Left forelimb (tissue), 1 donor: ENCODE data around the gene LIN54.
"Not testable (repeated sequence)": the region's sequence is repeated elsewhere in the genome, so short reads cannot be mapped to it uniquely, and the experiment has no call there.

Experiments used
- DNase-seq: peaks from one replicate; pipeline ENCODE4 v3.0.0-alpha.2; 2018; ENCODE audit warnings: low spot score

Gene LIN54

GRCh38 chr4:82939414-82939813, 71.2 kb downstream of the LIN54 start:
- no peak for DNase-seq

GRCh38 chr4:82934441-82934840, 76.2 kb downstream of the LIN54 start:
- no peak for DNase-seq

GRCh38 chr4:82930848-82931755, 79.5 kb downstream of the LIN54 start:
- DNase-seq, result no peak

- DNase-seq, result no peak
These were observed 88.8 kb downstream of the LIN54 start for GRCh38 chr4:82921795-82922194.

- no peak for DNase-seq
These were observed 91.2 kb downstream of the LIN54 start for GRCh38 chr4:82919386-82919785.

- DNase-seq, result no peak
These were observed 92.5 kb downstream of the LIN54 start for GRCh38 chr4:82918091-82918490.

GRCh38 chr4:82913968-82914367, 96.7 kb downstream of the LIN54 start:
- not testable (repeated sequence) for DNase-seq

- DNase-seq, result no peak
These were observed 97.3 kb downstream of the LIN54 start for GRCh38 chr4:82913305-82913704.

GRCh38 chr4:82909326-82909725, 101.3 kb downstream of the LIN54 start:
- no peak for DNase-seq

- DNase-seq, result no peak
These were observed 104.2 kb downstream of the LIN54 start for GRCh38 chr4:82906469-82906868.

GRCh38 chr4:82905205-82905604, 105.4 kb downstream of the LIN54 start:
- no peak for DNase-seq

- no peak for DNase-seq
These were observed 106.9 kb downstream of the LIN54 start for GRCh38 chr4:82903737-82904136.

- DNase-seq, result no peak
These were observed 109.4 kb downstream of the LIN54 start for GRCh38 chr4:82901183-82901718.

- peak; percentile 98 for DNase-seq
These were observed 110.0 kb downstream of the LIN54 start, which contains the start of gene THAP9 for GRCh38 chr4:82900411-82901182. TSS of gene THAP9 (plus strand) at chr4:82900735. CDS start at chr4:82900803, 68 bp downstream.

GRCh38 chr4:82900066-82900410, 110.6 kb downstream of the LIN54 start:
- DNase-seq, result no peak

GRCh38 chr4:82899374-82900065, 111.1 kb downstream of the LIN54 start:
- no peak for DNase-seq

- no peak for DNase-seq
These were observed 112.0 kb downstream of the LIN54 start for GRCh38 chr4:82898322-82899243.

- no peak for DNase-seq
These were observed 113.9 kb downstream of the LIN54 start for GRCh38 chr4:82896755-82897154.

- no peak for DNase-seq
These were observed 116.7 kb downstream of the LIN54 start for GRCh38 chr4:82893942-82894341.

- no peak for DNase-seq
These were observed 118.2 kb downstream of the LIN54 start for GRCh38 chr4:82892467-82892802.
